Endodermal cell (in vitro differentiated cells): ENCODE results near the gene ABCB9. TPM values are rescaled to one million over a fixed set of nuclear protein-coding genes. Genes with fewer than 3 reads are reported as not detected.

Source experiments
- DNase-seq: peaks from one replicate; pipeline ENCODE4 v3.0.0-alpha.2; 2017
- H3K27ac ChIP-seq: 2 replicates; pipeline ENCODE4 v1.5.1; 2013; ENCODE audit warnings: mild to moderate bottlenecking, low read depth, low read length, moderate library complexity
- H3K27me3 ChIP-seq: 2 replicates; pipeline ENCODE4 v1.6.1; 2013; ENCODE audit warnings: mild to moderate bottlenecking, low read length, moderate library complexity; ENCODE audit not compliant: insufficient read depth, control insufficient read depth, poor library complexity, severe bottlenecking
- H3K36me3 ChIP-seq: 2 replicates; pipeline ENCODE4 v1.7.0; 2013; ENCODE audit warnings: mild to moderate bottlenecking, low read length, moderate library complexity; ENCODE audit not compliant: control insufficient read depth, insufficient read depth
- H3K4me1 ChIP-seq: one replicate; pipeline ENCODE4 v1.7.0; 2013; ENCODE audit warnings: low read length; ENCODE audit not compliant: control insufficient read depth, insufficient read depth
- H3K4me3 ChIP-seq: 2 replicates; pipeline ENCODE4 v1.5.1; 2013; ENCODE audit warnings: mild to moderate bottlenecking, low read length, moderate library complexity
- H3K9ac ChIP-seq: 2 replicates; pipeline ENCODE4 v1.6.1; 2013; ENCODE audit warnings: mild to moderate bottlenecking, low read length, moderate library complexity; ENCODE audit not compliant: poor library complexity, severe bottlenecking; ENCODE audit errors: extremely low read depth
- H3K9me3 ChIP-seq: 2 replicates; pipeline ENCODE4 v1.6.1; 2013; ENCODE audit warnings: mild to moderate bottlenecking, low read length, moderate library complexity; ENCODE audit not compliant: control insufficient read depth
- H3K27ac Mint-ChIP-seq: 2 replicates; pipeline ENCODE4 v1.8.0; 2020; ENCODE audit warnings: mixed read lengths
- H3K27me3 Mint-ChIP-seq: 2 replicates; pipeline ENCODE4 v1.8.0; 2021; ENCODE audit warnings: mild to moderate bottlenecking, mixed read lengths; ENCODE audit not compliant: insufficient read depth
- H3K36me3 Mint-ChIP-seq: 2 replicates; pipeline ENCODE4 v1.8.0; 2020; ENCODE audit warnings: low read depth, mixed read lengths
- H3K4me1 Mint-ChIP-seq: 2 replicates; pipeline ENCODE4 v1.8.0; 2020; ENCODE audit warnings: mixed read lengths
- H3K4me3 Mint-ChIP-seq: 2 replicates; pipeline ENCODE4 v1.8.0; 2020; ENCODE audit warnings: mild to moderate bottlenecking, moderate library complexity, mixed read lengths
- H3K9me3 Mint-ChIP-seq: 2 replicates; pipeline ENCODE4 v1.8.0; 2020; ENCODE audit warnings: mild to moderate bottlenecking, mixed read lengths
- CTCF ChIP-seq: fragments of 200-600 bp; sonication (generic); conservative IDR thresholded peaks from 2 replicates; pipeline ENCODE4 v1.5.0; 2021; ENCODE audit warnings: antibody characterized with exemption, mild to moderate bottlenecking
- WGBS, 2 experiments: methylation state at CpG; one replicate each; pipeline versions ENCODE4 v1.1.5 to v1.1.7; 2013; ENCODE audit warnings: missing lambda C conversion rate in 2 of 2, mixed read lengths in 1 of 2; ENCODE audit not compliant: insufficient coverage in 1 of 2, insufficient read length in 1 of 2; 5-methylcytosine and 5-hydroxymethylcytosine counted together
- total RNA-seq, 2 donors: library from RNA; stranded (reverse); fragmentation: NEBNext Ultra II Directional in 1 of 2; extraction: Animal tissue kit (Norgen Biotek cat#: 25700) in 1 of 2; gene quantifications; 2 replicates in 1 of 2; 3 replicates in 1 of 2; pipeline ENCODE4 v1.2.1, GENCODE V29; 2021

ABCB9 gene
- total RNA-seq, 2 donors from 2014 or later: 5.4 to 6.0 TPM

DNA sequence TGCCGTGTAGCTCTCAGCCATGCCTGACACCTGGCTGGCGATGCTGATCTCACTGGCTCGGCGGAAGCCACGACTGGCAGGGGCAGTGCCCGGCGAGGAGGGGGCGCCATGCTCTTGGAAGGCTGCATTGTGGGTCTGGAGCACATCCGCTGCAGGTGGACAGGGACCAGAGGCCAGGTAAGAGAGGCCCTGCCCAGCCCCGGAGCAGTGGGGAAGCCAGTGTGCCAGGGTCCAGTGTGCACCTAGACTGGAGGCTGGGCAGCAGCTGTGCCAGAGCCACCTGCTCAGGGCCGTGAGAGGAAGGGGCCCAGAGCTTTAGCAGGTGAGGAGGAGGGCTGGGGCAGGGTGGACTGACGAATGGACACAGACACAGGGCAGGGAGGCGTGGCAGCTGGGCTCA is 24.3 kb upstream of the ABCB9 start:
- Mint-ChIP-seq H3K27me3 (no peaks in the 10 kb centered on the region), H3K4me3 (no peak overlapping the region), H3K4me1 (no peaks in the 10 kb centered on the region), H3K36me3 (no peaks in the 10 kb centered on the region), H3K9me3 (no peaks in the 10 kb centered on the region), H3K27ac (no peak overlapping the region)
- H3K9ac ChIP-seq: no peak overlapping the region
- no peaks in the 10 kb centered on the region for H3K9me3 ChIP-seq
- no peak overlapping the region for H3K27ac ChIP-seq
- DNase-seq: no peak
- WGBS, 2 experiments: 89 to 90% methylated on average over 8 to 13 of the region's 13 CpGs
- no peaks in the 10 kb centered on the region for H3K4me1 ChIP-seq
- H3K4me3 ChIP-seq: no peak overlapping the region
- no peaks in the 10 kb centered on the region for H3K27me3 ChIP-seq
- no peak for TF ChIP-seq CTCF
- H3K36me3 ChIP-seq: no peaks in the 10 kb centered on the region

DNA sequence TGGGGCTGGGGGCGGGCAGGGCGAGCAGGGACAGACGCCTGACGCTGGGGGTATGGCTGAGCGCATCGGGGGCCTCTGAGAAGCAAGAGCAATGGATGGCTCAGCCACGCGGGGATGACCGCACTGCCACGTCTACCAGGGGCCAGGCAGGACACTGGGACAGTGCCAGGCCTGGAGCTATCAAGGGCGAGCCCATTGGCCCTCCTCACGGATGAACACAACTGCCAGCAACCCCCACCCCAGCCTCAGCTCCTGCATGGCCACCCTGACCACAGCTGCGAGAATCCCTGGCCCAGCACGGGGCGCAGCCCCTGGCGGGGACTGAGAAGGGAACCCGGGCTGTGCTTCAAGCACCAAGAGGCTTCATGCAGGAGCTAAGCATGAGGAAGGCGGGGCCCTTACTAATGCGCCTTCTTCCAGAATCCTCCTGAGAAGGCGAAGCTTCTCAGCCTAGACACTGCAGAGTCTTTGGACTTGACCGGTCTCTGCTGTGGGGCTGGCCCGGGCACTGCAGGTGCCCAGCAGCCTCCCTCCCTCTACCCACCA is 23.7 kb upstream of the ABCB9 start:
- H3K36me3 ChIP-seq: no peaks in the 10 kb centered on the region
- Mint-ChIP-seq H3K27me3 (no peaks in the 10 kb centered on the region), H3K27ac (no peak overlapping the region), H3K9me3 (no peaks in the 10 kb centered on the region), H3K36me3 (no peaks in the 10 kb centered on the region), H3K4me1 (no peaks in the 10 kb centered on the region), H3K4me3 (no peak overlapping the region)
- 90 to 95% methylated on average over 14 to 22 of the region's 22 CpGs for WGBS, 2 experiments
- H3K9me3 ChIP-seq: no peaks in the 10 kb centered on the region
- DNase-seq: no peak
- no peak overlapping the region for H3K4me3 ChIP-seq
- H3K27me3 ChIP-seq: no peaks in the 10 kb centered on the region
- H3K27ac ChIP-seq: no peak overlapping the region
- no peak for TF ChIP-seq CTCF
- no peak overlapping the region for H3K9ac ChIP-seq
- no peaks in the 10 kb centered on the region for H3K4me1 ChIP-seq

- Mint-ChIP-seq H3K27ac (no peak overlapping the region), H3K27me3 (no peaks in the 10 kb centered on the region), H3K9me3 (no peaks in the 10 kb centered on the region), H3K4me3 (no peak overlapping the region), H3K36me3 (no peaks in the 10 kb centered on the region), H3K4me1 (no peaks in the 10 kb centered on the region)
- peak; percentile 56 for TF ChIP-seq CTCF
- DNase-seq: peak; percentile 74
- no peaks in the 10 kb centered on the region for H3K4me1 ChIP-seq
- no peak overlapping the region for H3K4me3 ChIP-seq
- H3K27ac ChIP-seq: no peak overlapping the region
- no peaks in the 10 kb centered on the region for H3K27me3 ChIP-seq
- H3K9ac ChIP-seq: no peak overlapping the region
- H3K36me3 ChIP-seq: no peaks in the 10 kb centered on the region
- H3K9me3 ChIP-seq: no peaks in the 10 kb centered on the region
- 85 to 88% methylated on average over 4 to 10 of the region's 10 CpGs for WGBS, 2 experiments
Observed at GRCh38 chr12:122989225-122989839, 23.1 kb upstream of the ABCB9 start.
